NCI-H2227 treated with DMSO at 0.1 percent for 48 hours (cell line): ENCODE results near the gene SFXN1.

Experiments
- DNase-seq: peaks from one replicate; lab custom pipeline; 2025; lab: John Stamatoyannopoulos, UW

SFXN1 gene

DNA sequence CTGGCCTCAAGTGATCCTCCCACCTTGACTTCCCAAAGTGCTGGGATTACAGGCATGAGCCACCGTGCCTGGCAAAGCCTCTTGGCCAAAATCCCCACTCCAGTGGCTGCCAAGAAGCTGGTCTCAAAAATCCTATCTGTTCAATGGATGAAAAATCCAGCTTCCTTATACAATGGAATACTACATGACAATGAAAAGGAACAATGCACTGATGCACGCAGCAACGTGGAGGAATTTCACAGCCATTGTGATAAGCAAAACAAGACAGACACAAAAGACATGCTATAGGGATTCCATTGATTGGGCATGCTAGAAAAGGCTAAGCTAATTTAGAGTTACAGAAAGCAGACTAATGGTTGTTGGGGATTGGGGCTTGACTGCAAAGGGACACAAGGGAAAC lies 13.1 kb upstream of the SFXN1 start:
- DNase-seq = no peak

- no peak for DNase-seq
Measured at GRCh38 chr5:175466700-175467318, 11.6 kb upstream of the SFXN1 start.

DNA sequence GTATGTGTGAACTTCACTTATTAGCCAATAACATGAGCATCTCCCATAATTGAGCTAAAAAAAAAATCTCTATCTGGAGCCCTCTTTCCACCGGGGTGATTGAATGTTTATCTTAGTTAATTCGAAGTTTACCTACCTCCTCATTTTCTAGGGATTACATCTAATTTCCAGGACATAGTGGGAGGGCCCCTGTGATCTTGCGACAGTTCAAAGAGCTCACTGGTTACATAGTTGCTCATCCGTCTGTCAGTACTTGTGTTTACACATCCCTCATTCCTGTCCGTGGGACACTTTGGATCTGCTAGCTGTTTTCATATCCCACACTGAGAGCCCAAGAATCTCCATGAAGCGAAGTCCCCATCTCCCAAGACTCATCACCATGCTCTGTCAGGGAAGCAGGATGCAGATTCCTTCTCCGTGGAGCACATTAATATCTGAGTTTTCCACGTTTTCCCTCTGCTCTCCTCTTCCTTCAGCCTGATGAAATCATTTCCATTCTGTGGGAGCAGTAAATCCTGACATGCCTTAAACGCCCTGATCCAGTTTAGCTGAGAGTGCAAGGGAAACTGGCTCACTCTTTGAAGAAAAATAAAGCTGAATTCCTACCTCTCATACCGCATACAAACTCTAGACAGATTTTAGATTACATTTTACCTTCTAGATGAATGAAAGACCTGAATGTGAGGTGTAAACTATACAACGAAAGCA lies 10.2 kb upstream of the SFXN1 start:
- no peak for DNase-seq

DNA sequence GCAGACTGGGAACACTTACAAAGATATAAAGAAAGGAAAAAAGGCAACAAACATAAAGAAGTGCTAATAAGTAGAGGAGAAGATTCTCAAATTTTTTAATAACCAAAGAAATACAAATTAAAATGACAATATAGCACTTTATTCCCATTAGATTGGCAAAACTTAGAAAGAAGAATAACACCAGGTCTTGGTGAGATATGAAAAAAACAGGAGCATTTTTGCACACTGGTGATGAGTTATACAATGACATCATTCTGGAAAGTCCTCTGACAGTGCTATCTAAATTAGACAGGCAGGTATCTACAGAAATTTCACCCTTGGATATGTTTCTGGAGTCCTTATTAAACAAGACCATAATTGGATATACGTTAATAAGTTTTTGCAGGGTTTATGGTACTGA lies 9.5 kb upstream of the SFXN1 start:
- no peak for DNase-seq

DNA sequence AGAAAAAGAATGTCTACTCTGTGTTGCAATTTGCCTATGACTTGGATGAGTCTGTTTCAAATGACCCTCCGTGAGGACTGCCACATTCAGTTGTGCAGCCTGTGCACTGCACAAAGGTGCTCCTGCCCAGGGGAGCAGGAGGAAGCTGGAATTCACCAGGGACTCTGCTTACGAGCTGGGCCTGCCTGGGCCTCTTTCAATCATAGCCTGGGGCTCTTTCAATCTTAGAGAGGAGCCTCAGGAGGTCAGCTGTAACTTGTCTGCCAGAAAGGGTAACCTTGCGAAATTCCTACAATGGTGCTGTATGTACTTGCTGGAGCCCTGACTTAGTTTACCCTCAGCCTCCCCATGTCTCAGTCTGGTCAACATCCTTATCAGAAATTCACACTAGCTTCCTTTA lies 8.4 kb upstream of the SFXN1 start:
- no peak for DNase-seq

- DNase-seq = no peak
Measured at GRCh38 chr5:175470781-175471180, 7.6 kb upstream of the SFXN1 start.

- DNase-seq = no peak
Measured at GRCh38 chr5:175471196-175471595, 7.2 kb upstream of the SFXN1 start.

- DNase-seq = no peak
Measured at GRCh38 chr5:175471628-175472027, 6.7 kb upstream of the SFXN1 start.

DNA sequence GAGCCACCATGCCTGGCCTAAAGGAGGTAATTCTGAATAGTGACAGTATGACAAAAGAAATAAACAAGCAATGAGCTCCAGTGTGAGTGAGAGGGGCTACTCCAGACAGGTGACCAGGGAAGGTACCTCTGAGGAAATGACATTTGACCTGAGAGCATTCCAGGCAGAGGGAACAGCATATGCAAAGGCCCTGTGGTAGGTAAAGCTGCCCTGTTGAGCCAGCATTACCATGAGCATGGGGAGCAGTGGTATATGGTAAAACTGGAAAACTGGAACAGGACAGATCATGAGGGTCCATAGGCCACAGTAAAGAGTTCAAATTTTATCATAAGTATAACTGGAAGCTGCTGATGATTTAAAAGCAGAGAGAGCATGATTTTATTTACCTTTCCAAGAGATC lies 6.0 kb upstream of the SFXN1 start:
- DNase-seq = no peak

DNA sequence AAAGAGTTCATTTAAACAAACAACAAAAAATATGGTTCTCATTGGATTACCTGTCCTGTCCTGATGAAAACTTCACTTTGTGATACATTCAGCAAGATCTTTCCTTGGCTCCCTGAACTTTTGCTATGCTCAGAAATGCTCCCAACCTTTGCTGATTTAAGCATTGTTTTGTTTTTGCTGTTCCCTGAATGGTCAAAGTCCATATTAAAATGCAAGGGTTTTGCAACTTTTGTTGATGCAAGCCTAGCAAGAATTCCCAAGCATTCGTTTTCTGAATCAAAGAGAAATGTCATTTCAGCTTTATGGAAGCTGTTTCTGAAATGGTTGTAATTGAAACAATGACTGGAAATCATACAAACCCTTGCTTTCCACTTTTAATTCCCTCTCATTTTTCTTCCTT lies 3.1 kb upstream of the SFXN1 start:
- DNase-seq = no peak

GRCh38 chr5:175477440-175477839 lies 920 bp upstream of the SFXN1 start:
- DNase-seq = no peak

DNA sequence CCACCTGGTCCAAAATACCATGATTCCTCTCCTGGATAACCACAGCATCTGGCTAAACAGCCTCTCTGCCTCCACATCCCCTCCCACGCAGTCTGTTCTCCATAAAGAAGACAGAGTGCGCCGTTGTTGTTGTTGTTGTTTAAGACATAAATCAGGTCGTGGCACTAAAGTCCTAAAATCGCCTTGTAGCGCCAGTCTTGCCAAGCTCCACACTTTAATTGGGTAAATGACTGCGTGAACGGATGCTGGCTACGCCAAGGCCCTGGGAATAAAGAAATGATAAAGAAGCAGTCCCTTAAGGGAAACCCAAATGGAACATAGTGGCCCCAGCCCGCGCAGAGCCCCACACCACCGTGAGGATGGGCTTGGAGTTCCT lies 364 bp upstream of the SFXN1 start:
- no peak for DNase-seq

GRCh38 chr5:175479125-175479881 lies 943 bp downstream of the SFXN1 start:
- DNase-seq = no peak

DNA sequence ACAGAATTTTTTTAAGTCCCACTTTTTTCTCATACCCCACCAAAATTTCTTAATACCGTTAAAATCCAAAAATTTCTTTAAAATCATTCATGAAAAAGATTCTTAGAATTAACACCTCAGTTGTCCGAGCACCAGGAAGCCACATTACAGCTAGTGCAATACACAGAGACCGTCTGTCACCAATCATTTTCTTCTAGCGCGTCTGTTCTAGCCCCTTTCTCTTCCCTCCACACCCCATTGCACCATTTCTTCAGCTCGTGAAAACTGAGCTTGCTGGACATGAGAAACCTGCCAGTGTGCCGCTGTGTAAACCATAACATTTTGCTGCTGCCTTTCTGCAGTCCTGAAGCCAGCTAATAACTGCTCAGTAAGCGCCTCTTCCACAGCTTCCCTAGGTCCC lies 5.0 kb downstream of the SFXN1 start:
- no peak for DNase-seq

DNA sequence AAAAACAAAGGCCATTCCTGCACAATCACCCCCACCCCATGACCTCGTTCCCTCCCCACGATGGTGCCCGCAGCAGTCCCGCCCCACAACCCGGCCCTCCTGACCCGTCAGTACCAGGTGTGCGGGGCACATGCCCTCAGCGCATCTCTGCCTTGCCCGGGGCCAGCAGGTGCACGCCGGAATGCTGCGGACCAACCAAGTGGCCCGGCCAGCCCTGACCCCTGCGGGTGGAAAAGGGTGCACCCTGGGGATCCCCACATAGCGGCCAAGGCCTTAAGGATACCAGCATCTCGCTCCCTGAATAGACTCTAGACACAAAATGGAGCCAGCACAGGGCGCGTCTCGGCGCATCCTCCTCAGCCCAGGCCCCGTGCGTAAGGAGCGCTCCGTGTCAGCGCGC lies 6.0 kb downstream of the SFXN1 start:
- DNase-seq = no peak

DNA sequence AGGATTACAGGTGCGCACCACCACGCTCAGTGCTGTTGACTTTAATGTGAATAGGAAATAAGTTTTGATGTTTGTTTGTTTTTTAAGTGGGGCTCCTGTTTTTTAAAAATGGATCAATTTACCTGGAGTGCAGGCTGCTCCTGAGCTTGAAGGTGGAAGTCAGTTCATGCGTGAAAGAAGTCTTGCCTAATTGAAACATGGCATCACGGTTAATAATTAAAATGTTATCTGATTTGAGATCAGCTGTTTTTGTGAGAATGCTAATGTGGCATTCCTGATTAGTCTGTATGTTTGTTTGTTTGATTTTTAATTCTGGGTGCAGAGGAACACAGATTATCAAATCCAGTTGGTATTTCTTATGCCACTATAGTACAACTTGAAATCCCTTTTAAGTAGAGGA lies 6.5 kb downstream of the SFXN1 start:
- no peak for DNase-seq

GRCh38 chr5:175485631-175486030 lies 7.3 kb downstream of the SFXN1 start:
- DNase-seq = no peak

GRCh38 chr5:175487514-175488222 lies 9.3 kb downstream of the SFXN1 start:
- no peak for DNase-seq

GRCh38 chr5:175489693-175490443 lies 11.5 kb downstream of the SFXN1 start:
- no peak for DNase-seq

- DNase-seq = no peak
Measured at GRCh38 chr5:175491223-175491622, 12.9 kb downstream of the SFXN1 start.

DNA sequence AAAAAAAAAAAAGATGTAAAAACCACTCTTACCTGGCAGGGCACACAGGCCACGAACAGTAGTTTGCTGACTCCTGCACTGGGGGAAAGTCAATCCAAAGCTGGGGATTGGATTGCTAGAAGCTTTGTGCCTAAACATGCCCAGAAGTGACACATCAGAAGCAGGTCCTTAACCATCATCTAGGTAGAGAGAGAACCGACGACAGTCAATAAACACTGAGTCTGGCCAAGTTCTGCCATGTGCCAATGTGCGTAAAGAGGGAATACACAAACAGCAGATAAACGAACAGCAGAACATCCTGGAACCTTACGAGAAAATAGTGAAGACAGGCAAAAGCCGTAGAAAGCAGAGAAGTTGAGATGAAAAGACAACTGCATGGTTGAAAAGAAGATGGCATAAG lies 14.9 kb downstream of the SFXN1 start:
- DNase-seq = no peak

DNA sequence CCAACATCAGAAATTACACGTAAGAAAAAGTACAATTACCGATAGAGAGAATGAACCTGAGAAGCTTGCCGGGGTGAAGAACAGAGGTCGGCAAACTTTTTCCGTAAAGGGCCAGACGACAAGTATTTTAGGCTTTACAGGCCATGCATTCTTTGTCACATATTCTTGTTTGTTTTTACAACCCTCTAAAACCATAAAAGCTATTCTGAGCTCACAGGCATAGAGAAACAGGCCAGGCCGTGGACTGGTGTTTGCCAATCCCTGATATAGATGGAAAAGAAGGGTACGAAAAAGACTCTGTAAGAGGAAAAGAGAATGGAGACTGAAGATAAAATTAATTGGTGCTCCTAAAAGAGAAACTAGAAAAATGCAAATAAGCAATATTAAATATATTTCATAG lies 15.4 kb downstream of the SFXN1 start:
- no peak for DNase-seq
